IPS-20b (cell line): ENCODE measurements around the gene CWC22.
"Not testable (repeated sequence)": the region's sequence is repeated elsewhere in the genome, so short reads cannot be mapped to it uniquely, and the experiment has no call there.

Source experiments
- H3K27ac ChIP-seq: one replicate; pipeline ENCODE4 v1.5.1; 2013; ENCODE audit warnings: low read length
- H3K27me3 ChIP-seq: 2 replicates; pipeline ENCODE4 v1.6.1; 2013; ENCODE audit warnings: mild to moderate bottlenecking, low read length, inconsistent platforms; ENCODE audit not compliant: insufficient read depth
- H3K36me3 ChIP-seq: 2 replicates; pipeline ENCODE4 v1.6.1; 2013; ENCODE audit warnings: low read depth, mild to moderate bottlenecking, inconsistent platforms, low read length, moderate library complexity; ENCODE audit not compliant: insufficient read depth
- H3K4me1 ChIP-seq: 2 replicates; pipeline ENCODE4 v1.6.1; 2013; ENCODE audit warnings: mild to moderate bottlenecking, control low read depth, inconsistent platforms, low read length, moderate library complexity; ENCODE audit not compliant: insufficient read depth
- H3K4me3 ChIP-seq: 2 replicates; pipeline ENCODE4 v1.5.1; 2013; ENCODE audit warnings: mild to moderate bottlenecking, low read length, inconsistent platforms
- H3K9ac ChIP-seq: 2 replicates; pipeline ENCODE4 v1.6.1; 2013; ENCODE audit warnings: low read depth, mild to moderate bottlenecking, inconsistent platforms, low read length, moderate library complexity
- H3K9me3 ChIP-seq: 2 replicates; pipeline ENCODE4 v1.6.1; 2013; ENCODE audit warnings: mild to moderate bottlenecking, low read depth, low read length, inconsistent platforms; ENCODE audit not compliant: insufficient read depth

Gene CWC22

GRCh38 chr2:179974761-179975160 lies 32.3 kb downstream of the CWC22 start:
- no peaks in the 10 kb centered on the region for H3K27me3 ChIP-seq
- no peaks in the 10 kb centered on the region for H3K4me1 ChIP-seq
- no peaks in the 10 kb centered on the region for H3K9me3 ChIP-seq
- no peak overlapping the region for H3K4me3 ChIP-seq
- H3K36me3 ChIP-seq = peaks cover 79% of the 10 kb centered on the region
- no peak overlapping the region for H3K9ac ChIP-seq
- H3K27ac ChIP-seq = no peak overlapping the region

- H3K9ac ChIP-seq = no peak overlapping the region
- peaks cover 10% of the 10 kb centered on the region; the same call in 1 of the 2 replicates for H3K4me1 ChIP-seq
- no peak overlapping the region for H3K4me3 ChIP-seq
- H3K9me3 ChIP-seq = no peaks in the 10 kb centered on the region
- H3K27me3 ChIP-seq = no peaks in the 10 kb centered on the region
- H3K27ac ChIP-seq = no peak overlapping the region
- peaks cover 77% of the 10 kb centered on the region for H3K36me3 ChIP-seq
These were observed 40.2 kb downstream of the CWC22 start for GRCh38 chr2:179966778-179967394.

DNA sequence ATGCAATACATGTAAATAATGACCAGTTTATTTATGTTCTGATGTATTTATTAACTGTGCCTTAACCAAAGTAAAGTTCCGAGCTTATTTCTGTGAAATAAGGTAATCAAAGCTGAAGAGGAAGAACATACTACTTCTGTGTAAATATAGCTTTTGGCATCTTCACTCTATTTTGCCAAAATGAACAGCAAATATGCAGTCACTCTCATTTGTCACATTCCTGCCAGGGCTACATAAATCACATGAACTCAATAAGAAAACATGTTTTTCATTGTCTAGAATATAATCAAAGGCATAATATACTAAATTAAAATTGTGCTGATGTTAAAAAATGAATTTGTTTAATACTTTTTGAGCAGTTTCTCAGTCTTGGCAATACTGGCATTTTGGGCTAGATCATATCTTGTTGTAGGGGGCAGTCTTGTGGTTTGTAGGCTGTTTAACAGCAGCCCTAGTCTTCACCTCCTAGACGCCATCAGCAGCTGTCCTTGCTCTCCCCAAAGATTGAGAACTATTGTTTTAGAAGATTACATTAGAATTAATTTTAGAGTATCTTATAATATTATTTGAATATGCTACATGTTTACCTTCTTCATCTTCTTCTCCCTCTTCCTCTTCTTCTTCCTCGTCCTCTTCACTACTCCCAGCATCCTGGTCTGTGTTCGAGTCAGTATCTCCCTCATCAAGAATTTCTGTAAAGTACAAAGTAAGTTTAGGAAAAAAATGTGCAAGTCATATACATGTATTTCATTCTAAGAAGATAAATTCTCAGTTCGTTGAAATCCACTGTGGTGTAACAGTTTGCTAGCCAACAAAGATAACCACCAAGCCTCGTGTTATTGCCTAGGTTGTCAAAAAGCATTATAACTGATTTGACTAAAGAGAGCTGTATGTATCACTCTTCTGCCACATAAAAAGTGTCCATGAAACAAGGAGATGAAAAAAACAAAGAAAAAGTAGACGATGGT lies 41.5 kb downstream of the CWC22 start:
- Histone ChIP-seq H3K27me3 (no peaks in the 10 kb centered on the region), H3K36me3 (peaks cover 78% of the 10 kb centered on the region), H3K4me1 (peaks cover 10% of the 10 kb centered on the region; the same call in 1 of the 2 replicates), H3K9ac (no peak overlapping the region), H3K27ac (no peak overlapping the region), H3K9me3 (no peaks in the 10 kb centered on the region), H3K4me3 (no peak overlapping the region)

DNA sequence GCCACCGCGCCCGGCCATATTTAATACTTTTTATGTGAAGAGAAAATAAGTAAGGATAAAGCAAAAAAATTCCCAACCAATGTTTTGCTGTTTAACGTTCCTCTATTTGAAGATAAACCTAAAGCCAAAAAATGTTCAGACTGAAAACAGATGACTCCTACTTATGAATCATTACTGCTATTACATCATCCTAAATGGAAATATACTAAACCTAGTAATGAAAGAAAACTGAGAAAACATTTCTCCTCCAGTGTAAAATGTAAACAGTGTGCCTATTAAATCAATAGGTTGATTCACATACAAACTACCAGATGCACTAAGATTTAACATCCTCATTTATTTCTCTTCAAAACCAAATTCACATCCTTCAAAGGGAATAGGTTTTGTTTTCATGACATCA lies 43.5 kb downstream of the CWC22 start:
- no peak overlapping the region for H3K27ac ChIP-seq
- no peak overlapping the region for H3K4me3 ChIP-seq
- H3K4me1 ChIP-seq = peaks cover 10% of the 10 kb centered on the region; the same call in 1 of the 2 replicates
- H3K9ac ChIP-seq = no peak overlapping the region
- no peaks in the 10 kb centered on the region for H3K27me3 ChIP-seq
- H3K9me3 ChIP-seq = no peaks in the 10 kb centered on the region
- peaks cover 77% of the 10 kb centered on the region for H3K36me3 ChIP-seq

DNA sequence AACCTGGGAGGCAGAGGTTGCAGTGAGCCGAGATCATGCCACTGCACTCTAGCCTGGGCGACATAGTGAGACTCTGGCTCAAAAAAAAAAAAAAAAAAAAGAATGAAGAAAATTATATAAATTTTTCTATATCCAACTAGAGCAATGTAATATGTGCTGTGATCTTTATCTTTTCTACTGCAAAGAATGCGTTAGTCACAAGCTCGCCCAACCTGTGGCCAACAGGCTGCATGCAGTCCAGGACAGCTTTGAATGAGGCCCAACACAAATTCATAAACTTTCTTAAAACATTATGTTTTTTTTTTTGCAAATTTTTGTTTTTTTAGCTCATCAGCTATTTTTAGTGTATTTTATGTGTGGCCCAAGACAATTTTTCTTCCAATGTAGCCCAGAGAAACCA lies 48.8 kb downstream of the CWC22 start:
- peaks cover 61% of the 10 kb centered on the region for H3K36me3 ChIP-seq
- not testable (repeated sequence) for H3K4me3 ChIP-seq, H3K27ac ChIP-seq, H3K9me3 ChIP-seq, H3K27me3 ChIP-seq, H3K4me1 ChIP-seq, H3K9ac ChIP-seq

DNA sequence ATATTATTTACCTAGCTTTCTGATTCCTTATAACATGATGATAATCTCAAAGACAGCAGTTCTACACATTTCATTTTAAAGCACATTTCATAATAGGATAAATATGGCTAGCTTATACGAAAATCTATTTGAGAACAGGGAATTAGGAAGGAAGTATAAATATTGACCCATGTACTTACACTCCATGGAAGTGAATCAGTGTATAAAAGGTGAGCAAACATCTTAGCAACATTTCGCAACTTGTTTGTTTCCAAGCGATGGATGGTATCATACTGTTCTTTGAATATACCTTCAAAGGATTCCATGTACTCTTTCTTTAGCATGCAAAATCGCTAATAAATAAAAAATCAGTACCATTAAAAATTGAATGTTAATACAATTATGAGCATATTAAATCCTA lies 53.1 kb downstream of the CWC22 start:
- Histone ChIP-seq H3K27ac (no peak overlapping the region), H3K36me3 (peaks cover 73% of the 10 kb centered on the region), H3K4me1 (no peaks in the 10 kb centered on the region), H3K4me3 (no peak overlapping the region), H3K9ac (no peak overlapping the region), H3K9me3 (no peaks in the 10 kb centered on the region), H3K27me3 (no peaks in the 10 kb centered on the region)

- H3K9ac ChIP-seq = no peak overlapping the region
- H3K27ac ChIP-seq = no peak overlapping the region
- no peaks in the 10 kb centered on the region for H3K27me3 ChIP-seq
- no peak overlapping the region for H3K4me3 ChIP-seq
- no peaks in the 10 kb centered on the region for H3K4me1 ChIP-seq
- H3K36me3 ChIP-seq = peaks cover 75% of the 10 kb centered on the region
- H3K9me3 ChIP-seq = no peaks in the 10 kb centered on the region
These were observed 53.7 kb downstream of the CWC22 start for GRCh38 chr2:179953359-179953758.

DNA sequence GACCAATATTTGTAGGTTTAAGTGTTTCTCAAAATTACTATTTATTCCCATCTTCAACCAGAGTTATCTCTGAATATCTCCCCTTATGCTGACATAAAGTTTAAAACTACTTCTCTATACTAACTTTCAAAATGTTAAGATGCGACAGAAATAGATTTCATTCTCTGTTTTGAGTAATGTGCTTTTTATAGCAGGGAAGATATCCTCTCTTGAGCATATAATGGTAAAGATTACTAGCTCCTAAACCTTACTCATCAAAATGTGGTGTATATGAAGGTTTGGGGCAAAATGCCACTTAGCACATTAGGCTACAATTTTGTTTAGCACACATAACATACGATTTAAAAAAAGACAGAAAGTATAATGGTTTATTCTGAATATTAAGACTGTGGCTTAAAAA lies 54.4 kb downstream of the CWC22 start:
- Histone ChIP-seq H3K36me3 (peaks cover 77% of the 10 kb centered on the region), H3K9ac (no peak overlapping the region), H3K4me1 (no peaks in the 10 kb centered on the region), H3K9me3 (no peaks in the 10 kb centered on the region), H3K4me3 (no peak overlapping the region), H3K27me3 (no peaks in the 10 kb centered on the region), H3K27ac (no peak overlapping the region)

DNA sequence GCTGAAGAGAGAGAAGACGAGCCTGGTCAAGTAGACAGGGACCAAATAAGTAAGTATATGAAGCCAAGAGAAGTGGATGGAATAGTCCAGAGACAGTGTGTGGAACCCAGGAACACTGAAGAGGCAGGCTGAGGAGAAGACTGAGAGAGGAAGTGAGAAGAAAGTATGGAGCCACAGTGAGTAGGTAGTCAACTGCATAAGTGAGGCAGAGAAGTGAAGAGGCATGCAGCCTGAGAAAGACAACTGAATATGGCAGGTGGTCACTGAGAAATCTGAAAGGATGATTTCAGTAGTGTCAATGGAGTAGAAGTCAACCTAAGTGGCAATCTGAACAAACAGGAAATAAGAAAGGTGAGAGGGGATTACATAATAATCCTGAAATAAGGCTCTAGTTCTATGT lies 55.4 kb downstream of the CWC22 start:
- Histone ChIP-seq H3K4me1 (no peaks in the 10 kb centered on the region), H3K9ac (no peak overlapping the region), H3K36me3 (peaks cover 83% of the 10 kb centered on the region), H3K9me3 (no peaks in the 10 kb centered on the region), H3K27ac (no peak overlapping the region), H3K27me3 (no peaks in the 10 kb centered on the region), H3K4me3 (no peak overlapping the region)

DNA sequence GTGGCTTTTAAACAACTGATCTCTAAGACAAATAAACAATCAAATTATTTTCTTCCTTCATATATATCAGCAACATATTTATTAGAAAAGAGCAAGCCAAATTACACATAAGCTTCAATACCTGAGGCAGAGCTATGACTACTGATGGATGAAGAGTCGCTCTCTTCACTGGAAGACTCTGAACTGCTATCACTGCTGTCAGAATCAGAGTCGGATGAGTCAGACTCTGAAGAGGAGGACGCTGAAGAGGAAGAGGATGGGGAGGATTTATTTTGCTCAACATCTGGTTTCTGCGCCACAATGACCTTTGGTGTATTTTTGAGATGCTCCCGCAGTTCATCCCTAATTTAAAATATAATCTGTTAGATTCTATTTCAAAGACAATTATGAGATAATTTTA lies 56.7 kb downstream of the CWC22 start:
- H3K4me3 ChIP-seq = no peak overlapping the region
- H3K9ac ChIP-seq = no peak overlapping the region
- H3K36me3 ChIP-seq = peaks cover 90% of the 10 kb centered on the region
- no peaks in the 10 kb centered on the region for H3K4me1 ChIP-seq
- no peaks in the 10 kb centered on the region for H3K9me3 ChIP-seq
- H3K27me3 ChIP-seq = no peaks in the 10 kb centered on the region
- H3K27ac ChIP-seq = no peak overlapping the region

DNA sequence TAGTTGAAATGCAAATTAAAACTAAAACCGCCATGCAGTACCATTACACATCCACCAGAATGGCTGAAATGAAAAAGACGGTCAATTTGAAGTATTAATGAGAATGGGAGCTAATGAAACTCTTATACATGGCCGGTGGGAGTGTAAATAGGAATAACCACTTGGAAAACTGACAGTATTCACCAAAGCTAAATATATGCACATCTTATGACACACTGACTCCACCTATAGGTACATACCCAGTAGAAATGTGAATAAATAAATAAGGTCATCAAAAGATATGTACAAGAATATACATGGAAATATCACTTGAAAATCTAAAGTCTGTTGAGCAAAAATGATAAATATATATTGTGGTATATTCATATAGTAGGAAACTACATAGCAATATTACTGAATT lies 57.7 kb downstream of the CWC22 start:
- Histone ChIP-seq H3K36me3 (peaks cover 93% of the 10 kb centered on the region), H3K4me1 (no peaks in the 10 kb centered on the region), H3K27ac (no peak overlapping the region), H3K27me3 (no peaks in the 10 kb centered on the region), H3K9me3 (no peaks in the 10 kb centered on the region), H3K9ac (no peak overlapping the region), H3K4me3 (no peak overlapping the region)

DNA sequence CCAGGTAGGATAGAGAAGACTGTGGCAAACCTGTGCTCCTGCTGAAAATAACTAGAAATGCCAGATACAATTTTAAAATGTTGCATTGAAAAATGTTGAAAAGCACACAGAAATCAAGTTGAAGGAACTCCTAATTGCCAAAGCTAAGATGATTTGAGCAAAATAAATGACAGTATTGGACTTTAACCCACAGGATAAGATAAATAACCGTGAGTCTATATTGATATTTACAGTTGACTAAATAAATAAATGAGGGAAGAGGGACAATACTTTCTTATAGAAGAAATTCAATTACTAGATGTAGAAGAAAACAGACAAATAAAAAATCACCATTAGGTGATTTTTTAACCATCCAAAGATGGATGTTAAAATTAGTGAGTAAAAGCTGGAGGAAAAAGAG lies 59.0 kb downstream of the CWC22 start:
- no peak overlapping the region for H3K4me3 ChIP-seq
- no peaks in the 10 kb centered on the region for H3K27me3 ChIP-seq
- peaks cover 89% of the 10 kb centered on the region for H3K36me3 ChIP-seq
- no peaks in the 10 kb centered on the region for H3K4me1 ChIP-seq
- no peaks in the 10 kb centered on the region for H3K9me3 ChIP-seq
- no peak overlapping the region for H3K9ac ChIP-seq
- no peak overlapping the region for H3K27ac ChIP-seq
